NCI-H2196 (cell line): Measurements from ENCODE around the gene HOGA1.
A peak's percentile ranks its signal among the peaks of the same experiment; 100 is the strongest.
"Not testable (repeated sequence)": the region's sequence is repeated elsewhere in the genome, so short reads cannot be mapped to it uniquely, and the experiment has no call there.

Experiments used
- DNase-seq: peaks from one replicate; lab custom pipeline; 2025; ENCODE audit not compliant: unreplicated experiment; lab: John Stamatoyannopoulos, UW

HOGA1 gene

DNA sequence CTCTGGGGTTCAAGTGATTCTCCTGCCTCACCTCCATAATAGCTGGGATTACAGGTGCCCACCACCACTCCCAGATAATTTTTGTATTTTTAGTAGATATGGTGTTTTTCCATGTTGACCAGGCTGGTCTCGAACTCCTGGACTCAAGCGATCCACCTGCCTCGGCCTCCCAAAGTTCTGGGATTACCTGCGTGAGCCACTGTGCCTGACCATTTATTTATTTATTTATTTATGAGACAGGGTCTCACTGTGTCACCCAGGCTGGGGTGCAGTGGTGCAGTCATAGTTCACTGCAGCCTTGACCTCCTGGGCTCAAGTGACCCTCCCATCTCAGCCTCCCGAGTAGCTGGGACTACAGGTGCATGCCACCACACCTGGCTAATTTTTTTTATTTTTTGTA is 29.9 kb upstream of the HOGA1 start:
- DNase-seq, result not testable (repeated sequence)

DNA sequence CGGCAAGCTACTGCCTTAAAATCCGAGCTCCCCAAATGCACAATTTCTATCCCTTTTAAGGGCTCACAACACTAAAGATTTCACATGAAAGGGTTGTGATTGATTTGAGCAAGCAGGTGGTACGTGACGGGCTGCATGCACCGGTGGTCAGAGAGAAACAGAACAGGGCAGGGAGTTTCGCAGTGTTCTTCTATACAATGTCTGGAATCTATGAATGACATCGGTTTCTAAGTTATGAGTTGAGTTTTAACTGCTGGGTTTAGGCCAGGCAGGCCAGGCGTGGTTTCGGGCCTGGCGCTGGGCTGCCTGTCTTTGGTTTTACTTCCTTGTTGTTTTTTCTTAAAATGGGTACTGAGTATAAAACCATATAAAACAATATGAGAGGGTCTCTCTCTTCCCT is 28.6 kb upstream of the HOGA1 start:
- not testable (repeated sequence) for DNase-seq

DNA sequence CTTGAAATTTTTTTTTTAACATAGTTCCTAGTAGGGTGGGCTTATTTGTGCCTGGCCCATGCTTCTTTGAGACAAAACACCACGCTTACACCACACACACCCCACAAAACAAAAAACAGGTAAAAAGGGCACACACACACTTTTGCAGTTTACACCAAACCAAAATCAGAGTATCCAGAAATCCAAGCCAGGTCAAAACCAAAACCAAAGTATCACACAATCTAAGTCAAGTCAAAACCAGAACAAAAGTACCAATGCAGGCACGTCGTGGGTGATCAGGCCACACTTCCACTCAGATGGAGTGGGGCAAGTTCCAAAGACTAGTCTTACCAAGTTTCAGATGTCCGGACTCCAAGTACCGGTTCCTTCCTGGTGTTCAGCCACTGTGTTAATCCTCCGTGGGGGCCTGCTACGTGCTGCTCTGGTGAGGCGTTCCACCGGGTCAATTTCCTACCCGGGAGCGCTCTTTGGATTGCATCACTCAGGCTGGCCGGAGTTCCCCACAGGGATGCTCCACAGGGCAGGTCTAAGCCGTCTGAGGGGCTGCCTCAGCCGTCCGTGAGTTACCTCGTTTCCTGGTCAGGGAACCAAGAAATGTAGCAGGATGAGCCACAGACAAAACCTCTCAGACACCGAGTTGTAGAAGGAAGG is 23.3 kb upstream of the HOGA1 start:
- not testable (repeated sequence) for DNase-seq

- not testable (repeated sequence) for DNase-seq
Observed at GRCh38 chr10:97561386-97562077, 22.7 kb upstream of the HOGA1 start.

DNA sequence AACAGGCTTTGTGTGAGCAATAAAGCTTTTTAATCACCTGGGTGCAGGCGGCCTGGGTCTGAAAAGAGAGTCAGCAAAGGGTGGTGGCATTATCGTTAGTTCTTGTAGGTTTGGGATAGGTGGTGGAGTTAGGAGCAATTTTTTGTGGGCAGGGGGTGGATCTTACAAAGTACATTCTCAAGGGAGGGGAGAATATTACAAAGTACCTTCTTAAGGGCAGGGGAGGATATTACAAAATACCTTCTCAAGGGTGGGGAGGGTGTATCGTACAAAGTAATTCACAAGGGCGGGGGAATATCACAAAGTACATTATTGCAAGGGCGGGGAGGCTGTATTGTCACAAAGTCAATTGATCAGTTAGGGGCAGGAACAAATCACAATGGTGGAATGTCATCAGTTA is 21.9 kb upstream of the HOGA1 start:
- not testable (repeated sequence) for DNase-seq

DNA sequence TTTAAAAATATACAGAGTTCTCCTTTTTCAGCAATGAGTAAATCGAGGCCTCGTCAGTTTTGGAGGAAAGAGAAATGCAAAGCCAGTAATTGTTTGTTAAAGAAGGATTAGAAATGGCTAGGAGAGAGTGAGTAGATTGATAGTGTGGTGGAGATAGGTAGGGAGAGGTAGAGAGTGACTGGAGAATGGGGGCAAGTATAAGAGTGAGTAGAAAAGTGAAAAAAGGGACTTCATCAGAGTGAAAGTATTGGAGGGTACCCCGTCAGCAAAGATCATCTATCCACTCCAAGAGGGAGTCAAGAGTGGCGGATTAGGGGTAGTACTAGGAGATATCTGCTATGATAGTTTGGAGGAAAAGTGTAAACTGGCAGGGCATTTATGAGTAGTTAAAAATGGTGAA is 20.9 kb upstream of the HOGA1 start:
- DNase-seq, result no peak

- DNase-seq, result no peak
Observed at GRCh38 chr10:97564776-97565175, 19.4 kb upstream of the HOGA1 start.

GRCh38 chr10:97566336-97566996 is 17.7 kb upstream of the HOGA1 start:
- DNase-seq, result no peak

GRCh38 chr10:97567891-97568290 is 16.3 kb upstream of the HOGA1 start:
- no peak for DNase-seq

GRCh38 chr10:97570146-97570788 is 13.9 kb upstream of the HOGA1 start:
- DNase-seq, result no peak

DNA sequence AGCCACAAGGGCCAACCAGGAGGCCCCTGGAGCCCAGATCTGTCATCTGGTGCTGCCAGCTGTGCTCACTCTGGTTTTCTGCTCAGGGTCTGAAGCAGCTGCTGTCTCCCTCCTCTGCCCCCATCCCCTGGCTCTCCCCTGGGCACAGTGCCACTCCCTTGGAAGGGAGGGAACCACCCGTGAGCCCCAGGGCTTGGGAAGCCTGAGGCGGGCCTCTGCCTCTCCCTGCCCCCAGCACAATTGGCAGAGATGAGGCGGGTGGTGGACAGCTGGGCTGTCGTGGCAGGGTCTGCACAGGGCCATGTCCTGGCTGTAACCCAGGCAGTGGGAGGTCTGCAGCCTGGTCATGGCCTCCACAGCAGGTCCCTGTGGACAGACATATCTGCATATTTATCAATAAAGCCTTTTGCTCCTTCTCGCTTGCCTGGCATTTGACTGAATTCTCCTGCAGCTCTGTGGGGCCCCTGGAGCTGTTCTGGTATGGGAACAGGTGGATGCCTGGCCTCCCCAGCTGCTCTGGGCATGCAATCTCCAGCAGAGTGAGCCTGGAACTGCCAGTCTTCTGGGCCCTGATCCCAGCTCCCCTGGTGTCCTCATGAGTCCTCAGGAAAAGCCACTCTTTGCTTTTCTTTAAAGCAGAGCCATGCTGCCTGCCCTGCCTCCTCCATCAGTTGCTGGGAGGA is 13.3 kb upstream of the HOGA1 start:
- no peak for DNase-seq

- DNase-seq, result no peak
Observed at GRCh38 chr10:97571622-97572021, 12.6 kb upstream of the HOGA1 start.

- peak; percentile 24 for DNase-seq
Observed at GRCh38 chr10:97572214-97572989, 11.8 kb upstream of the HOGA1 start, which contains the start of gene ANKRD2. Gene ANKRD2, plus strand, starts transcription at chr10:97572779. Its CDS starts 10 bp downstream, at chr10:97572789.

DNA sequence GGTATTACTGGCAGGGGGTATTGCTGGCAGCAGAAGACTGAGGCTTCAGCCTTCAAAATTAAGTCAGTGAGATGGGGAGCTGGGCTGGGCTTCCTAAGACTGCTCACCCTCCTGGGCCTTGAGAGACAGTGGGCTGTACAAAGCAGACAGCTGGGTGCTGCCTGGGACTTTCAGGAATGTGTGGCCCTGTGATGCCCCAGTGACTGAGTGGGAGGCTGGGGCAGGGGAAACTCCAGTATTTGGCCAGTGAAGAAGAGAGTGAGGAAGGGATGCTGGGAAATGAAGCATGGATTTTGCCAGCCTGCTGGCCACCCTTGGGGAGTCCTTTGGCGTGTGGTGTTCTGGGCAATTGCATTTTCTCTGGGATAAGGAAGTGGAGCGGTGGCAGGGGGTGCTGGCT is 11.2 kb upstream of the HOGA1 start:
- DNase-seq, result no peak

GRCh38 chr10:97573672-97574071 is 10.5 kb upstream of the HOGA1 start:
- DNase-seq, result no peak

- DNase-seq, result peak; percentile 77
Observed at GRCh38 chr10:97574374-97575126, 9.6 kb upstream of the HOGA1 start.

DNA sequence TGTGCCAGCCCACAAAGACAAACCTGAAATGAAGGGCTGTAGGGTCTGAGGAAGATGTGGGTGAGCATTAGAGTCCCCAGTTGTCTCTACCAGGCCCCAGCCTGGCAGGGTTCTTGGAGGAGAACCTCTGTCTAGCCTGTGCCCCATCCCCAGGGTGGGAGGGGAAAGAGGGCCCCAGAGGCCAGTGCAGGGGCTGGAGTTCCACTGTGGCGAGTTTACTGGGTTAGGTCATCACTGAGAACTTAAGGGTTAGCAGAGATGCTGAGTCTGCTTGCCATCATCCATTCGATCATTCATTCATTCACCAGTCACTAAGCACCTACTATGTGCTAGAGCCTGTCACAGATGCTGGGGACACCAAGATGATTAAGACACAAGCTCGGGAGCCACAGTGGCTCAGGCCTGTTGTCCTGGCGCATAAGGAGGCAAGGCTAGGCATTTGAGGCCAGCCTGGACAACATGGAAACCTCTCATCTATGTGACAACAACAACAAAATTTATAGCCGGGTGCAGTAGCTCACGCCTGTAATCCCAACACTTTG is 9.0 kb upstream of the HOGA1 start:
- no peak for DNase-seq

- DNase-seq, result not testable (repeated sequence)
Observed at GRCh38 chr10:97576487-97576886, 7.7 kb upstream of the HOGA1 start.

DNA sequence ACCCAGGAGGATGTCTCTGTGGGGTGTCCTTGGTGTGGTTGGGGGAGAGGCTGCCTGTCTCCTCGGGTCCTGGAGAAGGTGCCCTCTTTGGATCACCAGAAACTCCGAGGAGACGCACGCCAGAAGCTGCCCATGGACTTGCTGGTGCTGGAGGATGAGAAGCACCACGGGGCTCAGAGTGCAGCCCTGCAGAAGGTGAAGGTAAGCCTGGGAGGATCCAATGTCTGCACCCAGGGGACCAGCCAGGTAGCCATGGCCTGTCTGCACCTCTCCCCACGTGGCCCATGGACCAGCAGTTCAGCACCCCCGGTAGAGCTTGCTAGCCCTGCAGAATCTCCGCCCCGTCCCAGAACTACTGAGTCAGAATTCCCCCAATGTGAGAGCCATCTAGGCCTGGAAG is 6.5 kb upstream of the HOGA1 start:
- DNase-seq, result no peak
